Inflammatory macrophage (primary cell): ENCODE data around the gene DDX5.
"Not testable (repeated sequence)": the region's sequence is repeated elsewhere in the genome, so short reads cannot be mapped to it uniquely, and the experiment has no call there.

ENCODE experiments used
- DNase-seq, 2 donors: peaks; one replicate each; pipeline ENCODE4 v3.0.0-alpha.2; 2020 to 2022

The DDX5 gene

DNA sequence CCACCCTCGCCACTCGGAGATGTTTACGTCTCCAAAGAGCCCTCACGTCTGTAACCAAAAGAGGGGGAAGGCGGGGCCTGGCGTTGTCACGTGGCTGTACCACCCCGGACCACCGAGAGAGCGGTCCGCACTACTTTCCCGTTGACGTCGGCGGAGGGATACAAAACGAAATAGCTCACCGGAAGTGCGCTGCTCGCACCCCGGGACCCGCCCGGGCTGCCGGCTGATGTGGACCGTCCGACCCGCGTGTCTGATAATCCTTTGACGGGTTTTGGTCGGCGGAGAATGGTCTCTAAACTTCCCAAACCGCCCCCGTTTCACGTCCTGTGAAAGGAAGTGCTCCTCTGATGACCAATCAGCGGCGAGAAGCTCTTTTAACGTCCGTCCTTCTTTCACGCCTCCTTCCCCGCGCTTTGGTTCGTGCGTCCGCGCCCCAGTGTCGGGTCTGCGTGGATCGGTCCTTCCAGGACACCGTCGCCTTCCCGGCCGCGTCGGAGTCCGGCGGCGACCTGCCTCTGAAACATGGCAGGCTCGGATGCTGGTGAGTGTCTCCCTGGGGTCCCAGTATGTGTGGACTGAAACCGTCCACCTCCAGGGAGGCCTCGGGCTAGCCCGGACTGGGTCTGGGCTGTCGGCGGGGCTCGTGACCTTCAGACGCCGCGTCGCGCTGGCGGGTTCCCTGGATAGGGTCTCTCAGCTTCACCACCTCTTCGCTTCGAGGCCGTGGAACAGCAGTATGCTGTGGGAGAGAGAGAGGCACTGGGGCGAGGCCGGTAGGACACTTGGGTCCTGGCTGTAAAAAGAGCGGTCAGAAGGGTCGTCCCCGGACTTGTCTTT, 705 bp upstream of the DDX5 start, which contains the start of gene CEP95:
CEP95 (plus strand) TSS at position 402 of the 837 bp plus-strand sequence; CDS start at position 523, 121 bp downstream.
- DNase-seq = peak; percentile 97 to 98

DNA sequence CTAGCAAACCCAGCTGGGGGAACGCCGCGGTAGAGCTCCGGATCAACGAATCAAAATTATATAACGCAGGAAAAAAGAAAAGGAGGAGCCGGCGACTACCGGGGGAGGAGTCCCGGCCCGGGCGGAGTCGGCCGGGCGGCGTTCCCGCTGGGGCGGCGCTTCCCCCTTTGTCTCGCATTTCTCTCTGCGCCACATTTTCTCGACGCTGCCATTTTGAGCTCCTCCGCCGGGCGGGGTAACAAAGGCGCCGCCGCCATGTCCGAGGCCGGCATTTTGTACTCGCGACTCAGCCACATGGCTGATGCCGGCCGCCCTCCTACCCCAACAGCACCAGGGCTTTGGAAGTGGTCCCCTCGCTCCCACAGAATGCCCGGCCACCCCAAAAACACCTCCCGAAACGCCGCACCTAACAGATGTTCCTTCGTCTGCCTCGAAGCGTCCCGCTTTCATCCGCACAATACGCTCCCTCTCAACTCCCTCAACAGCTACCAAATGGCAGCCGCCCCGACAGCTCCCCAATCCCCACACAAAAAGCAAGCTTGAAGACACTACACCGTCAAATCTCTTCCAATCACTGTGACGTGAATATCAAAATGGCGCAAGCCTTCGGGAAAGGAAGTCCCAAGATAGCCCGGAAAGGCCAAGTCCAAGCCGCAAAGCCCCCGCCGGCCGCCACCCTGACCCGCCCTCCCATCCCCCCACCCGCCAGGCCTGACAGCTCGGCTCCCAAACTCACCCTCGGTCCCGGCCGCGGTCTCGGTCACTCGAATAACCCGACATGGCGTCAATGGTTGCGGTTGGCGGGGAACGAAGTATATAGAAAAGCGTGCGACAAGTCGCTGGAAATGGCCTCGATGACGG, 519 bp downstream of the DDX5 start:
- peak; percentile 93 for DNase-seq

DNA sequence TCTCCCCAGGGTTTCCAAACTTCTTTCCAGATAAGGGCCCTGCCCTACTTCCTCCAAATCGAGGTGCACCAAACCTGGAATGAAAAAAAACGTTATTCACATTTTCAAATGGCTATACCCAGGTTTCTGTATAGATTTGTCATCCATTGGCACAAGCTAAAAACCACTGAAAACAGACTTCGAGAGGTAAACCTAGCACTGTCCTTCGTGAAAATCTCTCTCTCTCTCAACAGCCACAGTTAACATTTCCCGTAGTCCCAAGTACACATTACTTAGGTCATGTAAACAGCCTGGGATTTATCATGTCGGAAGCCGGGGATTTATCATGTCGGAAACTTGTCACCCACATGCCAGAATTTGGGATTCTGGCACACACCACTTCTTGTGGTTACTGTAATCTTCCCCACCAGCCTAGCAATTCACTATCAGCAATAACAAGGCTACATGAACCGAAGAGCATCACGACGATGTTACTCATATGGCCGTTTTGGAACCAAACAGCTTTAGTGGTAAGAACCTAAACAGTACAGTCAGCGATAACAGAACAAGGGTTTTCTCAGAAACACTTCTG, 1.2 kb downstream of the DDX5 start:
- DNase-seq = no peak

DNA sequence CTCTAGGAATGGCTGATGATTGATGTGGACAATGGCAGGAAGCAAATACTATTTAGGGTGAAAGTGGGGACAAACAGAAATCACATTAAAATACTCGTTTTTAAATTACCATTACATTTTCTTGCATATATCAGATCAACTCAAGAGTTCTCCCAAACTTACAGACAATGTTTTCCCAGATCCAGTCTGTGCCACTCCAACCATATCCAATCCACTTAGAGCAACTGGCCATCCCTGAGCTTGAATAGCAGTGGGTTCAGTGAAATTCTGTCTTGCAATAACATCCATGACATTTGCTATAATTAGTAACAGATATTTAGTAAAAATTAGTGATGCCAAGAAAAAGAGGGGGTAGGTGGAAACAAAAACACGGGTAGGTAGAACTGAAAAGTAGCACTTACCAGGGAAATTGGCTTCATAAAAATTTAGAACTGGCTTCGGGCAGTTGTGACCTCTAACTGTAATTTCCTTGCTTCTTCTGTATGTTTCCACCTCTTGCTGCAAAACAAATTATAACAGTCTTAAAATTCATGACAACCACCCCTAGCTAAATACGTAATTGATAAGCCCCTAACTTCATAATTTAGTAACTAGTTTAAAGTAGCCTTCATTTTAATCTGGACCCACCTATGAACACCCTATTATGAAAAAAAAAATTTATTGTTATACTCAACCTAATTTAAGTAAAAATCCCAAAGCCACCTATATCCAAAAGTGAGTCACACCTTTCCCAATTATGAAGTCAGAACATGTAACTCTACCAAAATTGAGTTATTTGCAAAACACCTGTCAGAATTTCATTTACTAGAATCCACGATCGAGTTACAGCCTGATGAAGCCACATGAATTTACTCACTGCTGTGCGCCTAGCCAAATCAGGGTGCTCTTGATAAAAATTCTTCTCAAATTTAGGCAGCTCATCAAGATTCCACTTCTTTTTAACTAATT, 2.0 kb downstream of the DDX5 start:
- no peak for DNase-seq

DNA sequence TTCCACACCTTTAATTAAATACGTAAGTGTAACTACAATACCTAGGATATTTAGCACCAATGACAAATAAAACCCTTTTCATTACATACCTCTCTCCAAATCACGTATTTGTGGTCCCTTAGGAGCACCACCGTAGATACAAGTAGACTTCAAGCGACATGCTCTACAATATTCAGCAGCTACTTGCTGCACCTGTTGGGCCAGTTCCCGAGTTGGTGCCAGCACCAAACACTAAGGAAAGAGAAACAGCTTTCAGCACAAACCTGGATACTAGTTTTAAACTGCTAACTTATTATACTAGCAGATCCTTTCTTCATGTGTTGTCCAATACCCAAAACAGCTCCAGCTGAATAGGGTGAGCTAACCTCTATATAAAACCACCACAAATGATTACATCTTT, 2.7 kb downstream of the DDX5 start:
- DNase-seq = no peak

DNA sequence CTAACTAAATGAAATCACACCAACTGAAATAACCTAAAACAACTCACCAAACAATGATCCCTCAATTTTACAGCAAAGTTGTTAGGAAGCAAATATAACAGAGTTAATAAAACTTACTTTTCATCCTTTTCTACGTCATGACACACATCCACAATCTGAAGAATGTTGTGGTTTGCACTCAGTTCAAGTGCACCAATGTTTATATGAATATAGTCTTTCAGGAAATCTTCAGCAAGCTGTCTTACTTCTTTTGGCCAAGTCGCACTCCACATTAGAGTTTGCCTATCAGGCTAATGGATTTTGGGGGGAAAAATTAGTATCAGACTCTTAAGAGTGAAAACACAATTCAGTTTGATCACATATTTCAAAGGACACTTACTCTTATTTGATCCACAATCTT, 3.3 kb downstream of the DDX5 start:
- DNase-seq = no peak

DNA sequence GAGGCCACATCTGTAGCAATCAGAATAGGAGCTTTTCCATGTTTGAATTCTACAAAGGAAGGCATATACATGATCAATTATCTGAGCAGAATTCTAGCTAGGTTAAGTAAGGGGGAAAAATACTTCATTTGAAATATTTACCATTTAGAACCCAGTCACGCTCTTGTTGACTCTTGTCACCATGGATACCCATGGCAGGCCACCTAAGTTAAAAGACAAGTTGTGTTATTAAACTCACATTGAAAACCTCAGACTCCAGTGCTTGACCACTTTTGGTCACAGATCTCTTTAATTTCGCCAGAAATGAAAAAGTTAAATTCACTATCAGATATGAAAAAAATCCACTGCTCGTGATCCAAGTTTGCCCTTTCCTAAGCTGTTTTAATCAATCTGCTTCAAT, 4.1 kb downstream of the DDX5 start:
- DNase-seq = no peak

DNA sequence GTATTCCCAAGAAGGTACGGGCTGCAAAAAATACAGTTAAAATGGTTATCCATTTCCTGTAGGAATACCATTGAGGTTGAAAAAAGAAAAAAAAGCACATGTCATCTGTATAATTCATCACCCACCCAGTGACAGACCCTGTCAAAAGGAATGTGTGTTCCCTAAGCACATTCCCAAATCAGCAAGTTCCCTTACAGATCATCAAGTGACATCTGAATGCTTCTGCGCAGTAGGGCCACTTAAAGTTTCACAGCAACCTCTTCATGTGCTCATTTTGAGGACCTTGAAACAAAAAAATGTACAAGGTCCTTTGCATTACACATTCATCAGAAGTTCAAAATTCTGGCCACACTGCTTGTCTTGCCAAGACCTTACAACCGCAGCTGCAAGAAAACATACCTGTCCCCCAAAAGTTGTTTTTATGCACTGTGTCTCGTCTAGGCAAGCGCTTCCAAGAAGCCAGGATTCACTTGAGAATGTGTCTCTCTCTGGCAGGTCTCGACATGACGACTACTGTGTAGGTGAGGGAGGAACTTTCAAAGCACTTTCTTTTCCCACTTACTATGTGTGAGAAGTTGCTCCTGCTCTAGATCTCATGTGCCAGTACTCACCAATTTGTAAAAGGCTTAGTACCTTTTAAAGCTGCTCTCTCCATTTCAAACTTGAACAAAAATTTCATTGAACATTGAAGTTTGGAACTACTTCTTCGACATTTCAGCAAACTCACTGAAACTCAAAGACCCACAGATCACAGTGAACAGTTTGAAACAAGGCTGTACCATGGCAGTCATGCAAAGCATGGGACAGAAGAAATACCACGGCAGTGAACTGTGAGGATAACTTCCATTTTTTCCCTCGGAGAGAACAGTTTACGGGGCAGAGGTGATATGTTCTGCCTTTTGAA, 5.0 kb downstream of the DDX5 start:
- DNase-seq = no peak

DNA sequence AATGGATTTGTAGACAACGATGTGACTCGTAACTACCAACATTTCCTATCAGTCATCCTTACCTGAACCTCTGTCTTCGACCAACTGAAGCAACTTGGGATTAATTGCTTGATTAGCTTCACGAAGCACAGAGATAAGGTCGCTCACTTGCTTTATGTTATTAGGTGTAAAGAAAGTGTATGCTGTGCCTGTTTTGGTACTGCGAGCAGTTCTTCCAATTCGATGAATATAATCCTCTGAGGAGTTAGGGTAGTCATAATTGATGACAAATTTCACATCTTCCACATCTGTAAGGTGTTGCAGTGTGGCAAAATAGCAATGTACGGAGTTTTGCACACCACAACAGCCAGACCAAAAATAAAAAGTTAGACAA, 5.6 kb downstream of the DDX5 start:
- DNase-seq = no peak

DNA sequence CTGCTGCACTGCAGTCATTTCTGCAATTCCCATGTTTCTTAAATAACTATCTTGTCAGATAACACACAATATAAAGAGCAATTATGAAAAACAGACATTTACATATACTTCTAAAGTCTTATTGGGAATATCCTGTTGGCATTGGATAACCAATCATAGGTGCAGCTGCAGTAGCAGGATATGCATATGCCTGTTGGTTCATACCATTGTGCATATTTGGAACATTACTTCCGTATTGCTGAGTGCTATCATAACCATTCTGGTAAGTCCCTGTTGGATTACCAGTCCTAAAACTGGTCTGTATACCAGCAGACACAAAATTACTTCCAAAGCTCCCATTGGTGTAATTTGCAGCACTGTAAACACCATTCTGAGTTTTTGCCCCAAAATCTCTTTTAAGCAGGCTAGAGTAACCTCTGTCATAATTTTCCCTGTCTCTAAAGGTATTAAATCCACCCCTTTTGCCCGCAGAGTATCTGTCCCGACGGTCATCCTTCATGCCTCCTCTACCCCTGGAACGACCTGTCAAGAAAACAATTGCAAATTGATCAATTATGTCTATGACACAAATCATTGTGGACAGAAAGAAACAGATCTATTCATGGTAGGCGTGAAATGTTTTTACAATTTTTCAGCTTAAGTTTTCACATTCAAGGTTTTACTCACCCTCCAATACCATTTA, 6.1 kb downstream of the DDX5 start:
- DNase-seq = no peak

DNA sequence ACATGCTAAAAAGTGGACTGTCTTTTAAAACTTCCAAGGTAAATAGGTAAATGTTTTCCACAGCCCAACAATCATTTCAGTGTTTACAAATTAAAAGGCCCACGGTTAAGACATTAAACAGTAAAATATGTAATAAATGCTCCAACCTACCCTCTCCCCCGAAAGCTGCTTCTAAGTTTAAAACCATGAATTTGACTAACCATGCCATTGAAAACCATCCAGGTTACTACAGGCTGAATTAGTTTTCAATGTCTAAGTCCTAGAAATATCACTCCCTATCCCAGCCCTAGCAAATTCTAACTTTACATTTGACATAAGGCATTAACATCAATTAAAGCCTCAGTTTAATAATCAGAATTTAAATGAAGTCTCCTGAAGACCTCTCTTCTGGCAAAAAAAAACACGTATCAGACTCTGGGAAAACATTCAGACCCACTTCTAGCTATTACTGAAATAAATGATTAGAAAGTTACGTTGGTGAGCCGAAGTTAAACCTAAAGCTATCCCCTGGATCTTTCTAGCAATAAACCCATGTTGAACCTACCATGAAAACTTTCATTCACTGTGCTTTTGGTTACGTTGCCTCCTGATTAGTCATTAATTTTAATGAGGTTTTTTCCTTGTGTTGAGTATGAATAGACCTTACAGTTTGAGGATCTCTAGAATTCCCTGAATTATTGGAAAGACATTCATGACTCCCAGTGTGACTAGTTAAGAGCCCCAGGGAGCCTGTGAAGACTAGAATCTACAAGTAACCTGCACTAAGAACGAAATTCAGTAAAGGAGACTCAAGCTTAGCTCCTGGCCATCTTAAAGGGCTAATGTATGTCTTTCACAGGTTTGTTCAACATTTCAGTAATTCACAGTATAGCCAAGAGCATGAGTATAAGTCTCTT, 7.5 kb downstream of the DDX5 start:
- no peak for DNase-seq

DNA sequence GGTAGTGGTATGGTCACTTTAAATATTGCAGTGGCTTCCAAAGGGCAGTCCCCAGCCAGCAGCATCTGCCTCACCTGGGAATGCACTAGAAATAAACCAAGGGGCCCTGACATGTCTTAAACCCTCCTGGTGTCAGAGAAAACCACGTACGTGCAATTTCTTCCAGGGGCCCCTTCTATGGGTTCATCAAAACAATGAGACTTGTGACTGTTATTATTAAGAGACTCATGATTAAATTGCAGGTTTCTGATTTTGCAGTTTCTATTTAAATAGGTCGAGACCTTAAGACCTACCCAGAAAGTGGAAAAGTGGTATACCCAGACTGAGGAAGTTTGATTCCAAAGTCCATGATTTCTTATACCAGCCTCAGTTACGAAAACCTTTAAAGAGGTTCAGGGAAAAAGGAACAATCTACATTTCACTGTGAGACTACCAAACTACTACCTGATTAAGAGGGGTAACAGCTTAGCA, 8.5 kb downstream of the DDX5 start:
- DNase-seq = no peak

DNA sequence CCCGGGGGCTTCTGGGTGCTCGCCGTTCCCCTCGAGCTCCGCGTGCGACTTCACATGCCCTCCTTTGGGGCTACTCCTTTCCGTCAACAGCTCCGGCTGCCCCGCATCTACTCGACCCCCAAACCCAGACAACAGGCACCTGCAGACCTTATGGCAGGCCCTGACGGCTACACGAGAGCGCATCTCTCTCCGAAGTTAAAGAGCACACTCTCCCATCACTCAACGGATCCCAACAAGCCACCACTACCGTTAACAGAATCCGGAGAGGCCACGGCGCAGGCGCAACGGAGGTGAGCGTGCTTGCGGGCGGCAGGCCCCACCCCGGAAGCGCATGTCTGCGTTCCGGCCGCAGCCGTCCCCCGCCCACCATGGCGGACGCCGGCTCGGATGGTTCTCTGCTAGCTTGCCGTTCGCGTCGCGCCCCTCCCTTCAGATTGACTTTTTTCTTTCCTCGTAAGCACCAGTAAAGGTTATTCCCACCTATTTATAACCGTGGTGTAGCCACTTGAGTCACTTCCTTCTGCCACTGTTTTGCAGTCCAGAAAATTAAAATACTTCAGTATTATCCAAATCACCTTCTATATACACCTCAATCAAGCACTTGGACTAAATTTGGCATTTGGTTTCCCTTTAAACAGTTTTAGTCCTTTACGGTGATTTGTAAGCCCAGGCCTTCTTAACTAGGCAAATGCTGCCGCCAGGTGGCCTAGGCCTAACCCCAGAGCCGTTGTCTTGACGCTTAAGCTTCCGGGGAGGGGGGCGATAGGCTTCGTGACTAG, 9.1 kb downstream of the DDX5 start, which contains the start of gene POLG2:
POLG2 (minus strand) TSS at position 269 of the 779 bp plus-strand sequence; CDS start at position 183, 86 bp downstream.
- DNase-seq = peak; percentile 94 to 95

DNA sequence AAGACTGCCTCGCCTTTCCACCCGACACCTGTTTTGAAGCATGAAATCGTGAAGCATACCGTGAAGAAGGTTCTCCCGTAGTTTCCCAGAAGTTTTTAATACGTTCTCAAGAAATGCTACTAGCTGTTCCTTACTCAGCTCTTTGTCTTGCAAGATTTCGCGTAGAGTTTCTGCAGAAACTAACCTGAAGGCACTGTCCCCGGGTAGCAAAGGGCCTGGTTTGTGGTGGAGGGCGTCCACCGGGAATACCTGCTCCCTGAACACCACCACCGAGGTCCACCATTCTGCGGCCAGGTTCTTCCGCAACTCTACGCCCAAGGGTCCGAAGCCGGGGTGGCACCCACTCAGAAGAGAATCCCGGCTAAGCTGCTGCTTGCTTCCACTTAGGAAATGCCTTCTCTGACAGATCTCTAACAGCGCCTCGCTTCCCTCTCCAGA, 9.7 kb downstream of the DDX5 start:
- peak in 1 of 2 donors; percentile 53 for DNase-seq

DNA sequence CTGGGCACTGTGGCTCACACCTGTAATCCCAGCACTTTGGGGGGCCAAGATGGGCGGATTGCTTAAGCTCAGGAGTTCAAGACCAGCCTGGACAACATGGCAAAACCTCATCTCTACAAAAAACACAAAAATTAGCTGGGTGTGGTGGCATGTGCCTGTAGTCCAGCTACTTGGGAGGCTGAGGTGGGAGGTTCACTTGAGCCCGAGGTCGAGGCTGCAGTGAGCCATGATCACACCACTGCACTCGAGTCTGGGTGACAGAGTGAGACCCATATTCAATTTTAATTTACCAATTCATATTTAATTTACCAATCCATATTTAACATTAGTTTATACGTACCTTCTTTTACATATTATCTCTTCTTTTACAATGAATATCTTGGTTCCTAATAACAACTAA, 10.8 kb downstream of the DDX5 start:
- not testable (repeated sequence) for DNase-seq

DNA sequence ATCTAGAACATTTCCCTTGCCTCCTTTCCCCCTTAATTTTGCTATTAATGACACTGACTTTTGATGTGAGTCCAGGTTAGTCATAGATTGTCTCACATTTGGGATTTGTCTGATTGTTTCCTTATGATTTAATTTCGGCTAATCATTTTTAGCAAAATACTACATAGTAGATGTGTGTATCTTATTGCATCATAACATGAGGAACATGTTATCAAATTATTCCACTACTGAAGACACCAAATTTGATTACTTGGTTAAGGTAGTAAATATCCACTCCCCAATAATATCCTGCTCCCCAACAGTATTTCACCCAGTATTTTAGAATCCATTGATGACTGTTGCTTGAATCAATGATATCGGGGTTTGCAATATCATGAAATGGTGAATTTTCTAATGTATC, 12.0 kb downstream of the DDX5 start:
- DNase-seq = no peak

DNA sequence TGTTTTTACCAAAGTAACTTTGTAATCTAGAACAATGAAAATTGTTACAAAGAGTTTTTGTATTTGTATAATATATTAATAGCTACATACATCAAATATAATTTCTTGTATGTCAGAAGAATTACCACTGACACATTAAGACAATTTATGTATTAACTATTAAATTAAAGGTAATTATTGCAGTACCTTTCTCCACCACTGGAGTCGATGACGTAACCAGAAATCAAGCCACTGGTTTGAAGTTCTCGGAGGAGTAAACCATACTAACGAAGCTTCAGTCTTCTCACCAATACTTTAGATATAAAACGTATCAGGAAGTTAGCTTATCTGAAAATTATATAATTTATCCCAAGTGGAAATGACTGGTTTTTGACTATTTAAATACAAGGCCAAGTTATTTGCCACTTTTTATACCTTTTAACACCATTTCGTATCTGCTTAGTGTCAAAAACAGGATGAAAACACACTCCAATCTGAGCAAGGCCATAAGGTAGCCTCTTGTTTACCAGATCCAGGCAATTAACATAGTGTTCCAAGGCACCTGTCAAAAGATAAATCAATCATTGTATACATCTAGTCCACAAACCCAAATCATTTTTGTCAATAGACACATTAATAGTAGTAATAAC, 13.5 kb downstream of the DDX5 start:
- peak; percentile 35 to 62 for DNase-seq

DNA sequence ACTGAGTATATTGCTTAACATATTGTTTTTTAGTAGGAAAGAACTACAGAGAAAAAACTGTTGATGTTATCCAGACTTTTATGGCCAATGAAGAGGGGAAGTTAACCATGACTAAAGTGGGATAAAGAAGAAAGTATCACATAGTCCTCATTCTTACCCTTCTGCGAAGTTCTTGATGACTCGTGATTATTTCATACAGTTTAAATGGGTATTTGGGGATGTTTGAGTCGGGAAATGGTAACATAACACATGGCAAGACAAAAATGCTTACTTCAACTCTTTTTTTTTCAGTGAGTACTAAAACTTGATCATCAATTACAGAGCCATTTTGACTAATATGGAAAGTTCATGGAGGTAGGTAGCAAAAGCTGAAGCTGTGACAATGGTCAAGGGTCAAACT, 14.1 kb downstream of the DDX5 start:
- no peak for DNase-seq
